GM19035 (cell line): ENCODE data around the gene EIF3K.
"Not testable (repeated sequence)": the region's sequence is repeated elsewhere in the genome, so short reads cannot be mapped to it uniquely, and the experiment has no call there.

Source experiments
- ATAC-seq: cut with Tn5 transposase; IDR thresholded peaks from one replicate; pipeline ENCODE4 v1.9.1; 2021; ENCODE audit not compliant: unreplicated experiment

The EIF3K gene

GRCh38 chr19:38618590-38619360 is at the start of gene EIF3K:
Gene EIF3K, plus strand, starts transcription at chr19:38619188. Its CDS starts 81 bp downstream, at chr19:38619269.
- peak; percentile 59 for ATAC-seq

GRCh38 chr19:38569368-38569983 is 49.5 kb upstream of the EIF3K start:
- ATAC-seq: no peak

- ATAC-seq: no peak
Observed at GRCh38 chr19:38571682-38572081, 47.3 kb upstream of the EIF3K start.

GRCh38 chr19:38577826-38578225 is 41.2 kb upstream of the EIF3K start:
- ATAC-seq: no peak

DNA sequence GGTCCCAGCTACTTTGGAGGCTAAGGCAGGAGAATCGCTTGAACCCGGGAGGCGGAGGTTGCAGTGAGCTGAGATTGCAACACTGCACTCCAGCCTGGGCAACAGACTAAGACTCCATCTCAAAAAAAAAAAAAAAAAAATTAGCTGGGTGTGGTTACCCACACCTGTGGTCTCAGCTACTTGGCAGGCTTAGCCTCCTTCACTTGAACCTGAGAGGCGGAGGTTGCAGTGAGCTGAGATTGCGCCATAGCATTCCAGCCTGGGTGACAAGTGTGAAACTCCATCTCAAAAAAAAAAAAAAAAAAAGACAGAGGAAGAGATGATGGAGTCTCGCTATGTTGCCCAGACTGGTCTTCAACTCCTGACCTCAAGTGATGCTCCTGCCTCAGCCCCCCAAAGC is 39.7 kb upstream of the EIF3K start:
- ATAC-seq: not testable (repeated sequence)

- ATAC-seq: no peak
Observed at GRCh38 chr19:38580080-38580479, 38.9 kb upstream of the EIF3K start.

DNA sequence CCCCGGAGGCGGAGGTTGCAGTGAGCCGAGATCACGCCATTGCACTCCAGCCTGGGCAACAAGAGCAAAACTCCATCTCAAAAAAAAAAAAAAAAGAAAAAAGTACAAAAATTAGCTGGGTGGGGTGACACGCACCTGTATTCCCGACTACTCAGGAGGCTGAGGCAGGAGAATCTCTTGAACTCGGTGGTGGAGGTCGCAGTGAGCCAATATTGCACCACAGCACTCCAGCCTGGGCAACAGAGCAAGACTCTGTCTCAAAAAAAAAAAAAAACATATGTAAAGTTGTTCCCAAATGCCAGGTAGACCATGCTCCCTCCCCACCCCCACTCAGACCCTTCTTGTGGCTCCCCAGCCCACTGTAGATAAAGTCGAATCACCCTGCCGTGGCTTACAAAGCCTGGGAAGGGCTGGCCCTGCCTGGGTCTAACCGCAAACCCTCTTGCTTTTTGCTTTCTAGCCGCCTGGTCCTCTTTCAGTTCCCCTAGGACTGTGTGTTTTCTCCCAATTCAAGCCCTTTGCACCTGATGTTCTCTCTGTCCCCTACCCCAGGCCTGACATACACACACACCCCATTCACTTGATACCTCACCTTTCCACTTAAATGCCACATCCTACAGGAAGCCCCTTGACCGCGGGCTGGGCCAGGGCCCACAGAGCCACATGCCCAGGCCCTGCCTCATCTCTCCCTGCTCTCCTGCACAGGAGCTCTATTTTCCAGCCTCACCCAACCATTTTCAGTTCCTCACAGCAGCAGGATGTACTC is 35.6 kb upstream of the EIF3K start:
- ATAC-seq: peak; percentile 74

DNA sequence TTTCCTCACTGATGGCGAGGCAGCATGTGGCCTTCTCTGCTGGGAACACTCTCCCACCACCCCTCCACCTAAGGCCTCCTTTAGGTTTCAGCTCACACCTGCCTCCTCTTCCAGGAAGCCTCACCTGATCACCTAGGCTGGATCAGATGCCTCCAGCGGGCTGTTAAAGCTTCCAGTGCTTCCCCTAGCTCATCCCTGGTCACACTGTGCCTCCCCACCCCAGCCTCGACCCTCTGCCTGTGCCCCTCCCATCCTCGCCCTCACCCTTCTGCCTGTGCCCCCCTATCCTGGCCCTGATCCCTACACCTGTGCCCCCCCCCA is 35.0 kb upstream of the EIF3K start:
- no peak for ATAC-seq

DNA sequence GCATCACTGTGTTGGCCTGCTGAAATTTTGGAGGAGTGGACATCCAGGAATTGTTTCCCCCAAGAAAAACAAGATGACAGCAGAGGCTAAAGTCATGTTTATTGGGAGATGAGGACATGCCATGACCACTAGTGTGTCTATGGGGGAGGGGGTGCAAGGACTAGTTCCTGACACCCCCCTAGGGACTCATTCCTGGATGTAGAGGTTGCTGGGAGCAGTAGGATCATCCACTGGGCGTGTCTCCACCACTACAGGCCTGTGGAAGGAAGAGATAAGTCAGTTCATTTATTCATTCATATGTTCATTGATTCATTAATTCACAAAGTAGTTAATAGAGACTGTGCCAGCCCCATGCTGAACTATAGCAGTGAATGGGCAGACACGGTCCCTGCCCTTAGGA is 31.4 kb upstream of the EIF3K start:
- ATAC-seq: no peak

GRCh38 chr19:38588041-38588440 is 30.9 kb upstream of the EIF3K start:
- no peak for ATAC-seq

DNA sequence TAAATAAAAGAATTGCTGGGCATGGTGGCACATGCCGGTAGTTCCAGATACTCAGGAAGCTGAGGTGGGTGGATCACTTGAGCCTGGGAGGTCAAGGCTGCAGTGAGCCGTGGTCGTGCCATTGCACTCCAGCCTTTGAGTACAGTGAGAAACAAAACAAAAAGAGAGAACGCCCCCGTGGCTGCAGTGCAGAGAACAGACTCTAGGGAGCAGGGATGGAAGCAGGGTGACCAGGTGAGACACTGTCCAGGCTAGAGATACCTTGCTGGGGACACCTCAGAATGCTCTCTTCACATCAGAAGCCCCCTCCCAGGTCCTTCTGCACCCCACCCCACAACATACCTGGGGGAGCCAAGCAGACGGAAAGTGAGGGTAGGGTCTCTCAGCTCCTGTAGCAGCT is 26.0 kb upstream of the EIF3K start:
- no peak for ATAC-seq

- no peak for ATAC-seq
Observed at GRCh38 chr19:38596057-38596981, 22.7 kb upstream of the EIF3K start.

DNA sequence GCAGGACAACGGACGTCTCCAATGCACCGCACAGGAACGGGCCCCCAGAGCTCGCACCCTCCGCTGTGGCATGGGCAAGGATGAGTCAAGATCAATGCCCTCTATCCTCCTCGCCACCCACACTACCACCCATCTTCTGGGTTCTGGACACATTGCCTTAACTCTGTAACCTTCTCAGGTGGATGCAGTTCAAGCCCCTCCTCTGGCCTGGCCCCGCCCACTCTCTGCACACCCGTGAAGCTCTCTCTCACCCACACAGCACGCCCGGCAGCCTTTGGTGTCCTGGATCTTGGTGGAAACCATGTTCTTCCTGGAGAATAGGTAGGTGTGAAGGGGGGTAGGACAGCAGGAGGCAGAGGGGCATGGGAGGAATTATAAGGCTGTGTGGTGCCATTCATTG is 21.9 kb upstream of the EIF3K start:
- ATAC-seq: no peak

- no peak for ATAC-seq
Observed at GRCh38 chr19:38599722-38600121, 19.3 kb upstream of the EIF3K start.

- ATAC-seq: not testable (repeated sequence)
Observed at GRCh38 chr19:38602856-38603255, 16.1 kb upstream of the EIF3K start.

DNA sequence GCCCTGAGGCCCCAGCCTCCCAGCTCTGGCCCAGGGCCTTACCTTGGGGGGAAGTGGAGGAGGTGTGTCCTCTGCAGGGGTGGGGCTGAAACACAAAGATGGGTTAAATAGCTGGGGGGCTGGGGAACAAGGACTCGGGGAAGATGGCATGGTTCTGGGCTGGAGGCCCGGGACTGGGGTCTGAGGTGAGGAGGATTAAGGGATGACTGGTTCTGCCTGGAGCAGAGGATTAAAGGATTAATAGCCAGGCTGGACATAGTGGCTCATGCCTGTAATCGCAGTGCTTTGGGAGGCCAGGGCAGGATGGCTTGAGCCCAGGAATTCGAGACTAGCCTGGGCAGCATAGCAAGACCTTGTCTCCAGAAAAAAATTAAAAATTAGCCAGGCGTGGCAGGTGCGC is 12.9 kb upstream of the EIF3K start:
- ATAC-seq: no peak

DNA sequence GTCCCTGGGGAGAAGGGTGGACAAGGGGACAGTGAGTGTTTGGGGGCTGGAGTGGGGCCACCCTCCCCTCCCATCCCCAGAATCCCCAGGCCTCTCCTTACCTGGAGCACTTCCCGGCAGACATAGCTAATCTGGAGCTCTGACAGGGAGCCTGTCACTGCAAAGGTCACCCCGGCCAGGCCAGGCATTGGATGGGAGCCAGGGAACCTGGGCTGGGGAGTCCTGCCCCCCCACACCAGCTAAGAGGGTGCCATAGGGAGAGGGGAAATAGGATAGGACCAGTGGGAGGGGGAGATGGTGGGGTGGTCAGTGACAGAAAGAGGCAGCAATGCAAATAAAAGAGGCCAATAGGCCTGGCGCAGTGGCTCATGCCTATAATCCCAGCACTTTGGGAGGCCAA is 4.7 kb upstream of the EIF3K start:
- no peak for ATAC-seq

- no peak for ATAC-seq
Observed at GRCh38 chr19:38615007-38615581, 3.9 kb upstream of the EIF3K start.

GRCh38 chr19:38616265-38616664 is 2.7 kb upstream of the EIF3K start:
- no peak for ATAC-seq

GRCh38 chr19:38617283-38617763 is 1.7 kb upstream of the EIF3K start:
- peak; percentile 1 for ATAC-seq
